Measurements from ENCODE around the gene DYNC1LI1.
"Not testable (repeated sequence)": the region's sequence is repeated elsewhere in the genome, so short reads cannot be mapped to it uniquely, and the experiment has no call there.

The DYNC1LI1 gene

GRCh38 chr3:32586356-32586755 is 15.7 kb upstream of the DYNC1LI1 start:
- no peak overlapping the region for H3K27ac ChIP-seq (ENCODE audit: low read depth in 2 of 2, low read length in 2 of 2)
- no peaks in the 10 kb centered on the region for H3K36me3 ChIP-seq (ENCODE audit: control insufficient read depth in 2 of 2, insufficient read depth in 2 of 2, low read length in 2 of 2)
- H3K4me1 ChIP-seq (ENCODE audit: control insufficient read depth in 2 of 2, insufficient read depth in 2 of 2, low read length in 2 of 2): no peaks in the 10 kb centered on the region
- peaks cover 0 to 2% of the 10 kb centered on the region in 2 donors for H3K27me3 ChIP-seq (ENCODE audit: control insufficient read depth in 2 of 2, insufficient read depth in 2 of 2, low read length in 2 of 2)
- no peak overlapping the region for H3K9ac ChIP-seq (ENCODE audit: low read depth in 1 of 2, low read length in 2 of 2)
- H3K9me3 ChIP-seq (ENCODE audit: control insufficient read depth in 2 of 2, low read length in 2 of 2): no peaks in the 10 kb centered on the region
- H3K4me3 ChIP-seq (ENCODE audit: low read length in 2 of 2): no peak overlapping the region

GRCh38 chr3:32584660-32585059 is 14.0 kb upstream of the DYNC1LI1 start:
- Histone ChIP-seq H3K4me3 (ENCODE audit: low read length in 2 of 2) (no peak overlapping the region), H3K27me3 (ENCODE audit: control insufficient read depth in 2 of 2, insufficient read depth in 2 of 2, low read length in 2 of 2) (peaks cover 0 to 2% of the 10 kb centered on the region in 2 donors), H3K36me3 (ENCODE audit: control insufficient read depth in 2 of 2, insufficient read depth in 2 of 2, low read length in 2 of 2) (no peaks in the 10 kb centered on the region), H3K9me3 (ENCODE audit: control insufficient read depth in 2 of 2, low read length in 2 of 2) (no peaks in the 10 kb centered on the region), H3K27ac (ENCODE audit: low read depth in 2 of 2, low read length in 2 of 2) (no peak overlapping the region), H3K9ac (ENCODE audit: low read depth in 1 of 2, low read length in 2 of 2) (no peak overlapping the region), H3K4me1 (ENCODE audit: control insufficient read depth in 2 of 2, insufficient read depth in 2 of 2, low read length in 2 of 2) (no peaks in the 10 kb centered on the region)

GRCh38 chr3:32583708-32584107 is 13.1 kb upstream of the DYNC1LI1 start:
- H3K9ac ChIP-seq (ENCODE audit: low read depth in 1 of 2, low read length in 2 of 2): no peak overlapping the region
- H3K9me3 ChIP-seq (ENCODE audit: control insufficient read depth in 2 of 2, low read length in 2 of 2): no peaks in the 10 kb centered on the region
- no peak overlapping the region for H3K27ac ChIP-seq (ENCODE audit: low read depth in 2 of 2, low read length in 2 of 2)
- H3K36me3 ChIP-seq (ENCODE audit: control insufficient read depth in 2 of 2, insufficient read depth in 2 of 2, low read length in 2 of 2): no peaks in the 10 kb centered on the region
- H3K4me1 ChIP-seq (ENCODE audit: control insufficient read depth in 2 of 2, insufficient read depth in 2 of 2, low read length in 2 of 2): no peaks in the 10 kb centered on the region
- H3K4me3 ChIP-seq (ENCODE audit: low read length in 2 of 2): no peak overlapping the region
- H3K27me3 ChIP-seq (ENCODE audit: control insufficient read depth in 2 of 2, insufficient read depth in 2 of 2, low read length in 2 of 2): peaks cover 0 to 2% of the 10 kb centered on the region in 2 donors

DNA sequence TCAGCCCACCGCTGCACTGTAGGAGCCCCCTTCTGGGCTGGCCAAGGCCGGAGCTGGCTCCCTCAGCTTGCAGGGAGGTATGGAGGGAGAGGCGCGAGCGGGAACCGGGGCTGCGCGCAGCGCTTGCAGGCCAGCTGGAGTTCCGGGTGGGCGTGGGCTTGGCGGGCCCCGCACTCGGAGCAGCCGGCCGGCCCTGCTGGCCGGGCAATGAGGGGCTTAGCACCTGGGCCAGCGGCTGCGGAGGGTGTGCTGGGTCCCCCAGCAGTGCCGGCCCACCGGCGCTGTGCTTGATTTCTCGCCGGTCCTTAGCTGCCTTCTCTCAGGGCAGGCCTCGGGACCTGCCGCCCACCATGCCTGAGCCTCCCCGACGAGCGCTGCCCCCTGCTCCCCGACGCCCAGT is 8.0 kb upstream of the DYNC1LI1 start:
- not testable (repeated sequence) for H3K4me1 ChIP-seq (ENCODE audit: control insufficient read depth in 2 of 2, insufficient read depth in 2 of 2, low read length in 2 of 2); H3K9ac ChIP-seq (ENCODE audit: low read depth in 1 of 2, low read length in 2 of 2); H3K9me3 ChIP-seq (ENCODE audit: control insufficient read depth in 2 of 2, low read length in 2 of 2); H3K36me3 ChIP-seq (ENCODE audit: control insufficient read depth in 2 of 2, insufficient read depth in 2 of 2, low read length in 2 of 2); H3K27me3 ChIP-seq (ENCODE audit: control insufficient read depth in 2 of 2, insufficient read depth in 2 of 2, low read length in 2 of 2); H3K4me3 ChIP-seq (ENCODE audit: low read length in 2 of 2); H3K27ac ChIP-seq (ENCODE audit: low read depth in 2 of 2, low read length in 2 of 2)

DNA sequence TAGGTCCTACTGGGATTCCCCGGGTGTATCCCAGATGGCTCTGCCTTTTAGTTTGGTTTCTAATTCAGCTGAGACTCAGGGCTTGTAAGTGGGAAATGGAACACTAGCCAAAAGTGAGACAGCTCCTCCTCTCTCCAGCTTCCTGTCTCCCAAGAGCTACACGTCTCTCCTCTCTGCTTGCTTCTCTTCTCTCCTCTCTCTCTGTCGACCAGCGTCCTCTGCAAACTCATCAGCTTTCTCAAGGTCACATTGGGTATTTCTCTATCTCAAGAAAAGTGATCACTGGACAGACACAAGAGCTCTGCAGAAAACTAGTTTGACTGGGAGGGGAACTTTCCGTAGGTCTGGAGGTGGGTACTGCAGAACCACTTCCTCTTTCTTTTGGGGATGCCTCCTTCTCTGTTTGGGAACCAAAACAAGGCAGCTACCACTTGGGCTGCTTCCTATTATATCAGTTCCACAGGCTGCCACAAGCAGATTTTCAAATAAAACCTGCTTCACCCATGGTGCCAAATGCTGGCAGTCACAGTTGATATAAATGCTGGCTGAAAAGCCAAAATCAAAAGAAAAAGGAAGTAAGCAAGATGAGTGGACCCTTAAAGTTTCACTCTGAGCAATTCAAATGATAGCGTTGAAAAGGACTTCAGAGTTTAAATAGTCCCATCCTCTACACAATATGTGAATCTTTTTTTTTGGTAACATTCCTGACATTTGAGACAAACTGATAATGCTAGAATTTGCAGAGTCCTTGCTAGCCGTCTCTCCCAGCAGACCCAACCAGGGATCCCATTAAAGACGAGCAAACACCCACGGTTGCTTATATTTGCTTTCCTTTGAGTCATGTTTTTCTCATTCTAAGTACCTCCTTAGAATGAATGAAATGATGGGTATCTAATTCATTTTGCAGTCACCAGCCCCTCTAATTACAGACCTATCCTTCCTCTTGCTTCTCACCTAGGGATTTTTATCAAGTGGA is 7.2 kb upstream of the DYNC1LI1 start:
- Histone ChIP-seq H3K9me3 (ENCODE audit: control insufficient read depth in 2 of 2, low read length in 2 of 2) (no peaks in the 10 kb centered on the region), H3K27ac (ENCODE audit: low read depth in 2 of 2, low read length in 2 of 2) (peak overlapping the region in 1 of 2 donors; percentile 12), H3K36me3 (ENCODE audit: control insufficient read depth in 2 of 2, insufficient read depth in 2 of 2, low read length in 2 of 2) (no peaks in the 10 kb centered on the region), H3K27me3 (ENCODE audit: control insufficient read depth in 2 of 2, insufficient read depth in 2 of 2, low read length in 2 of 2) (no peaks in the 10 kb centered on the region), H3K4me1 (ENCODE audit: control insufficient read depth in 2 of 2, insufficient read depth in 2 of 2, low read length in 2 of 2) (no peaks in the 10 kb centered on the region), H3K9ac (ENCODE audit: low read depth in 1 of 2, low read length in 2 of 2) (no peak overlapping the region), H3K4me3 (ENCODE audit: low read length in 2 of 2) (peak overlapping the region in 1 of 2 donors; percentile 43)

DNA sequence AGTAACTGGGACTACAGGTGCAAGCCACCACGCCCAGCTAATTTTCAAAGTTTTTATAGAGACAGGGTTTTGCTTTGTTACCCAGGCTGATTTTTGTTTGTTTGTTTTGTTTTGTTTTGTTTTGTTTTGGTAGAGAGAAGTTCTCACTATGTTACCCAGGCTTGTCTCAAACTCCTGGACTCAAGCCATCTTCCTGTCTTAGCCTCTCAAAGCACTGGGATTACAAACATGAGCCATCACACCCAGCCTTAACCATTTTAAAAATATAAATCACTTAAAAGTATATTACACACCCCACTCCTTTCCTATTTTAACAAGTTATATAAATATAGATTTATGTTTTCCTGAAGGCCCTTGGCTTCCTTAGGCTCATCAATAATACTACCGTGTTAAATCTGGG is 6.5 kb upstream of the DYNC1LI1 start:
- Histone ChIP-seq H3K4me3 (ENCODE audit: low read length in 2 of 2) (no peak overlapping the region), H3K27me3 (ENCODE audit: control insufficient read depth in 2 of 2, insufficient read depth in 2 of 2, low read length in 2 of 2) (no peaks in the 10 kb centered on the region), H3K4me1 (ENCODE audit: control insufficient read depth in 2 of 2, insufficient read depth in 2 of 2, low read length in 2 of 2) (no peaks in the 10 kb centered on the region), H3K9ac (ENCODE audit: low read depth in 1 of 2, low read length in 2 of 2) (no peak overlapping the region), H3K9me3 (ENCODE audit: control insufficient read depth in 2 of 2, low read length in 2 of 2) (no peaks in the 10 kb centered on the region), H3K27ac (ENCODE audit: low read depth in 2 of 2, low read length in 2 of 2) (no peak overlapping the region), H3K36me3 (ENCODE audit: control insufficient read depth in 2 of 2, insufficient read depth in 2 of 2, low read length in 2 of 2) (no peaks in the 10 kb centered on the region)

DNA sequence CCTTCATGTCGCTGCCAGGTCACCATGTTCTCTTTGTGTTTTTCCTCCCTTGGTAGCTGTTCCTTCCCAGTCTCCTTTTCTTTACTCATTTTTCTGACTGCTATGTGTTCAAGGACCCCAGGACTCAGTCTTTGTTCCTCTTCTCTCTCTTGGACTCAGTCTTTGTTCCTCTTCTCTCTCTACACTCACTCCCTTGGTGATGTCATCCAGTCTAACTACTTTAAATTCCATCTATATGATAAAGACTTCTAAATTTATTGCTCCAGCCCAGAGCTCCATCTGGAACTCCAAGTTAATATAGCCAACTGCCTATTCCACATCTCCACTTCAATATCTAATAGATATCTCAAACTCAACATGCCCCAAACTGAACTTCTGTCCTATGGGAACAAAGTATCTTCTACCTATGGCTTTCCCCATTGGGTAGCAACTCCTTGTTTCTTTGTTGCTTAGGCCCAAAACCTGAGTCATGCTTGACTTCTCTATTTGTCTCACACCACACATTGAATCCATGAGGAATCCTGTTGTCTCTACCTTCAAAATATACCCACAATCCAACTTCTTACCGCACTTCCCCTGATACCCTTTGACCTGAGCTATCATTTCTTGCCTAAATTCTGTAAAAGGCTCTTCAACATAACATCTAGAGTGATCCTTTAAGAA is 4.9 kb upstream of the DYNC1LI1 start:
- Histone ChIP-seq H3K9me3 (ENCODE audit: control insufficient read depth in 2 of 2, low read length in 2 of 2) (no peaks in the 10 kb centered on the region), H3K27ac (ENCODE audit: low read depth in 2 of 2, low read length in 2 of 2) (no peak overlapping the region), H3K4me3 (ENCODE audit: low read length in 2 of 2) (no peak overlapping the region), H3K9ac (ENCODE audit: low read depth in 1 of 2, low read length in 2 of 2) (no peak overlapping the region), H3K4me1 (ENCODE audit: control insufficient read depth in 2 of 2, insufficient read depth in 2 of 2, low read length in 2 of 2) (peaks cover 0 to 6% of the 10 kb centered on the region in 2 donors), H3K27me3 (ENCODE audit: control insufficient read depth in 2 of 2, insufficient read depth in 2 of 2, low read length in 2 of 2) (no peaks in the 10 kb centered on the region), H3K36me3 (ENCODE audit: control insufficient read depth in 2 of 2, insufficient read depth in 2 of 2, low read length in 2 of 2) (no peaks in the 10 kb centered on the region)

DNA sequence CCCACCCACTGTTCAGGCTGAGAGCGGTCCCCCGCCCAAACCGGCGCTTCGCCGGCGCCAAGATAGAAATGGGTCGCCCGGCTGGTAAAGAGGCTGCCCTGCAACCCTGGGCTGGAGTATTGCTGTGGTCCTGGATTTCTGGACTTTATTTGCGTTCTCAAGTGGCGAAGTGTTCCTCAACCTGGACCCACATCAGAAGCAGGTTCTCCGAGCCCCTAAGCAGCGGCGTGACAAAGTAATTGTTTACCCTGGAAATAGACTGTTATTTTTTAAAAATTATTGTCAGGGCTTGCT is 481 bp upstream of the DYNC1LI1 start:
- peak overlapping the region; percentile 79 to 92 for H3K9ac ChIP-seq (ENCODE audit: low read depth in 1 of 2, low read length in 2 of 2)

GRCh38 chr3:32569540-32570420 is 878 bp downstream of the DYNC1LI1 start:
- Histone ChIP-seq H3K9me3 (ENCODE audit: control insufficient read depth in 2 of 2, low read length in 2 of 2) (no peaks in the 10 kb centered on the region), H3K27me3 (ENCODE audit: control insufficient read depth in 2 of 2, insufficient read depth in 2 of 2, low read length in 2 of 2) (no peaks in the 10 kb centered on the region), H3K4me3 (ENCODE audit: low read length in 2 of 2) (peak overlapping the region; percentile 87 to 99), H3K36me3 (ENCODE audit: control insufficient read depth in 2 of 2, insufficient read depth in 2 of 2, low read length in 2 of 2) (peaks cover 3 to 5% of the 10 kb centered on the region in 2 donors), H3K4me1 (ENCODE audit: control insufficient read depth in 2 of 2, insufficient read depth in 2 of 2, low read length in 2 of 2) (peaks cover 0 to 10% of the 10 kb centered on the region in 2 donors), H3K27ac (ENCODE audit: low read depth in 2 of 2, low read length in 2 of 2) (peak overlapping the region; percentile 93), H3K9ac (ENCODE audit: low read depth in 1 of 2, low read length in 2 of 2) (peak overlapping the region; percentile 77 to 92)

More for the DNA sequence above, 481 bp upstream of the DYNC1LI1 start:
- Histone ChIP-seq H3K27ac (ENCODE audit: low read depth in 2 of 2, low read length in 2 of 2) (peak overlapping the region; percentile 93), H3K4me1 (ENCODE audit: control insufficient read depth in 2 of 2, insufficient read depth in 2 of 2, low read length in 2 of 2) (peaks cover 0 to 10% of the 10 kb centered on the region in 2 donors), H3K27me3 (ENCODE audit: control insufficient read depth in 2 of 2, insufficient read depth in 2 of 2, low read length in 2 of 2) (no peaks in the 10 kb centered on the region), H3K9me3 (ENCODE audit: control insufficient read depth in 2 of 2, low read length in 2 of 2) (no peaks in the 10 kb centered on the region), H3K36me3 (ENCODE audit: control insufficient read depth in 2 of 2, insufficient read depth in 2 of 2, low read length in 2 of 2) (no peaks in the 10 kb centered on the region), H3K4me3 (ENCODE audit: low read length in 2 of 2) (peak overlapping the region; percentile 87 to 99)
